Brain microvascular endothelial cell (primary cell): ENCODE data around the gene VWA5B1.

Experiments used
- DNase-seq: peaks from one replicate; pipeline ENCODE4 v3.0.0-alpha.2; 2020
- H3K27ac ChIP-seq: fragments of 250-450 bp; sonication (Bioruptor Pico); 2 replicates; pipeline ENCODE4 v1.5.1; 2020; ENCODE audit warnings: mild to moderate bottlenecking, moderate library complexity
- H3K27me3 ChIP-seq: fragments of 250-450 bp; sonication (Bioruptor Pico); replicated peaks from 2 replicates; pipeline ENCODE4 v1.5.1; 2020; ENCODE audit warnings: mild to moderate bottlenecking
- H3K36me3 ChIP-seq: fragments of 250-450 bp; sonication (Bioruptor Pico); replicated peaks from 2 replicates; pipeline ENCODE4 v1.5.1; 2020; ENCODE audit warnings: mild to moderate bottlenecking
- H3K4me3 ChIP-seq: 2 replicates; pipeline ENCODE4 v1.5.1; 2011; ENCODE audit warnings: low read depth, mild to moderate bottlenecking, control low read depth, low read length, moderate library complexity
- CTCF ChIP-seq: IDR thresholded peaks from 2 replicates; pipeline ENCODE4 v1.5.1; 2011; ENCODE audit warnings: low read depth, mild to moderate bottlenecking, moderate library complexity, low read length, control low read depth, inconsistent platforms; ENCODE audit errors: missing control alignments
- in situ Hi-C: cut with HindIII; loops from 2 replicates; pipeline ENCODE4 v1.10.0; 2017; ENCODE audit warnings: low sequenced_read_pairs, low pct_ligation_motif_present

VWA5B1 gene

DNA sequence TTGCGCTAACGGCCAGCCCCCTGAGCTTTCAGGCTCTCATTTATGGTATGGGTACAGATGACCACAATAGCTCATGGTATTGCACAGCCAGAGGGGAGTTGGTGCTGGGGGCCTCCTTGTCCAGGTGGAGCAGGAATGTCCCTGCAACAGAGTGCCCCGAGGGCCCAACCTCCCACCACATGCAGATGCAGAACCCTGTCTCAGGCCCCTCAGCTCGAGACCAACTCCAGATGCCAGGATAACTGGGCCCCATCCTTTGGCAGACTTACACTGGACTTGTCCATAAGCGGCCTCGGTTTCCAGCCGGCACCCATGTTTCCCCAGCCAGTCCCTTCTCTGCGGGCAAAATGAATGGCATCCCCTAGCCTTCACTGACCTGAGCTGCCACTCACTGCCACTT is 67.1 kb downstream of the VWA5B1 start:
- no peak for DNase-seq
- Histone ChIP-seq H3K27me3 (peaks cover 8% of the 10 kb centered on the region), H3K4me3 (no peak overlapping the region), H3K27ac (no peak overlapping the region), H3K36me3 (no peaks in the 10 kb centered on the region)
- in situ Hi-C loops: no loop called here
- no peak for TF ChIP-seq CTCF

DNA sequence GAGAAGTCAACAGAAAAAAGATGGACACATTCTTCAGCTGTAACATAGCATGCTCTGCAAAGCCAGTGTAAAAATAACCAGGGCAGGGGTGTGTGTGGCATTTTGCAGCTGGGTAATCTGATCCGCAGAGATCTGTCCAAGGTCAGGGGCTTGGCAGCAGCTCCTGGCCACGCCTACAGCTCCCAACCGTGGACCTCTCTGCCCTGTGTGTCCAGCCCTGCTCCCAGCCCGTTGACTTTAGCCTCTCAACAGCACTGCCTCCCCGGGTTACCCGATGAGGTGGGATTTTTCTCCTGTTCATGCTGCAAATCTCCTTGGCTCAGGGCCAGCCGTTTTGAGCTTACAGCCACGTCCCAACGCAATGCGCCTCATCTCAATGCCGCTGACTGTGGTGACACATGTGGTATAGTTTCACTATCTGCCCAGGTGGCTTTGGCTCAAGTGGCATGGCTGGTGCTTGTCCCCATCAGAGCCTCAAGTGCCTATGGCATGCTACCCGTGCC is 68.1 kb downstream of the VWA5B1 start:
- H3K36me3 ChIP-seq: no peaks in the 10 kb centered on the region
- DNase-seq: no peak
- no peak for TF ChIP-seq CTCF
- in situ Hi-C loops: no loop called here
- H3K27me3 ChIP-seq: peaks cover 8% of the 10 kb centered on the region
- no peak overlapping the region for H3K27ac ChIP-seq
- H3K4me3 ChIP-seq: no peak overlapping the region

DNA sequence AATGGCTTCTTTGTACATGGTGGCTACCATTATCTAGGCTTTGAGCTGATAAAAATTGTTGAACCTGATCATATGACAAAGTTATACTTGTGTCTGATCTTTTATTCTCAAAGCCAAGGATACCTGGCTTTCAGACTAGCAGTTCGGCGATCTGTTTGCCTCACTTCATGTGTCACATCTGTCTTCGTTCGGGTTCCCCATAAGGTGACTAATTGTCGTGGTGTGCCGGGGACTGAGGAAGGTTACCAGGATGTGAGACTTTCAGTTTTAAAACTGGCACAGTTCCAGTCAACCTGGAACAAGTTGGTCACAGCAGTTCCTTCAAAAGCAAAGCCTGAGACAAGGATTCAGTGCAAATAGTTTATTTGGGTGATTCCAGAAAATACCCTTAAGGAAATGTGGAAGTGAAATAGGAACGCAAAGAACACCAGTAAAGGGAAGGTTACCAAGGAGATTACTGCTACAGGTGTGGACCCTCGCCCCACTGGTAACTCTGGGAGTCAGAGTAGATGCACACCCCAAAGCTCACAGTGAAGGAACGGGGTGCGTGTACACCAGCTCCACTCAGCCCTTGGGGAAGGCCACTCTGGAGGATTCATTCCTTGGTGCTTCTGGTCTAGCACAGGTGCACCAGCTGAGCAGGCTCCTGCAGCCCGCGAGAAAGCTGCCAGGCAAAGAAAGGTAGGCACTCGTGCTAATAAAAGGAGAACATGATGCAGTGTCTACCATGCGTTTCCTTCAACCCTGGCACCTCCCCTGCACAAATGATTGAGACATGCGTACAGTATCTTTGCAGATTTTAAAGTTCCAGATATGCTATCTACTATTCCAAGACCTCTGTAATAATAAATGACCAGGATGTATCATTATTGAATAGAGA is 69.0 kb downstream of the VWA5B1 start:
- no peak for TF ChIP-seq CTCF
- H3K4me3 ChIP-seq: no peak overlapping the region
- no peak overlapping the region for H3K27ac ChIP-seq
- in situ Hi-C loops: no loop called here
- H3K36me3 ChIP-seq: no peaks in the 10 kb centered on the region
- peaks cover 14% of the 10 kb centered on the region for H3K27me3 ChIP-seq
- no peak for DNase-seq

DNA sequence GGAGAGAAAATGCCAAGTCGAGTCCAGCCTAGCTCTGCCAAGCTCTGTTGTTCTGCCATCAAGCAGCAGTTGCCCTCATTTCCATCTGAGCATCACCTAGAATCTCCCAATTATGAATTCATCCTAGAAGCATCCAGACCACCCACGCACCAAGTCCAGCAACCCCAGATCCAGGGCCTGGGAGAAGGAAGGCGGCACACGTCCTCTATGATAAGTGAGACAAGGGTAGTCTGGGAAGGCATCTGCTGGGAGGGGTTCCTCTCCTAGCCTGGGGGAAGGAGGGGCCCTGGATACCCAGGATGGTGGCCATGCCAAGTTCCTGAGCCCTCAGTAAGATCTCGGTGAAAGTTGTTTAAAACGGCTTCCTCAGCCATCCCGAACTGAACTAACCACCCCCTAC is 70.7 kb downstream of the VWA5B1 start:
- Histone ChIP-seq H3K36me3 (no peaks in the 10 kb centered on the region), H3K27me3 (peaks cover 31% of the 10 kb centered on the region), H3K4me3 (no peak overlapping the region), H3K27ac (no peak overlapping the region)
- in situ Hi-C loops: no loop called here
- DNase-seq: no peak
- TF ChIP-seq CTCF: no peak

DNA sequence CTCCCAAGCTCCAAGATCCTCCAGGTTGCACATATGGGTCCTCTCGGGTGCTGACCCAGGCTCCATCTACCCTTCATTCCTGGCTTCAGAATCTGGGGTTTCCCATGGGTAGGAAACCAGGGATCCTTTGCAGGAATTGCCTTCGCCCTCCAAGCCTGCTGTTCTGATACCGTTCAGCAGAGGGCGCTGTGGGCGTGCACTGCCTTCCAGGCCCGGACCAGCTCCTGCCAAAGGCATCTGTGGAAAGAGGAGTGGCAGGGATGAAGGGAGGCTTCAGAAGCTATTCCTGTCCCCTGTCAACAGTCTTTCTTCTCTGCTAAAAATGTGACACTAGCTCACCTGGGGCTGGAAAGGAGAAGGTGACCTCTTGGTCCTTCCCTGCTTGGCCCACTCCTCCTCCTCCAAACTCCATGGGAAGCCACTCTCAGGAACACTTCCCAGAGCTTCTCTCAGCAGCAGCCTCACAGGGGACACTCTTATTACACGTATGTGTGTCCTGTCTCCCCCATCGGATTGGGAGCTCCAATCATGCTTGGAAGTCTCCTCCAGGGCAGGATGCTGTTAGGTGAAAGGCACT is 71.2 kb downstream of the VWA5B1 start:
- in situ Hi-C loops: no loop called here
- no peaks in the 10 kb centered on the region for H3K36me3 ChIP-seq
- H3K27ac ChIP-seq: no peak overlapping the region
- H3K4me3 ChIP-seq: no peak overlapping the region
- peak; percentile 37 for DNase-seq
- peak; percentile 95 for TF ChIP-seq CTCF
- H3K27me3 ChIP-seq: peaks cover 36% of the 10 kb centered on the region

DNA sequence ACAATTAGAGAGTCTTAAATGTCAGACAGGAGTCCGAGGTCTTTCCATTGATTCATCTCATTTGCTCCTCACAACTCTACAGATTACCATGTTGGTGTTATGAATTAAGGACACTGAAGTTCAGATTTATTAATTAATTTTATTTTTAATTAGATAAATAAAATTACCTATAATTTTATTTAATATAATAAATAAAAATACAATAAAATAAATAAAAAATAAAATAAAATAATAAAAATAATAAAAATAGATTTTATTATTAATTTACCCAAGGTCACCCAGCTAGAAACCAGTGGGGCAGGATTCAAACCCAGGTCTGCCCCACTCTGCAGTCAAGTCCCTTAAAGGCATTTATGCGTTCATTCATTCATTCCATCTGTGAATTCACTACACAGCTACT is 72.2 kb downstream of the VWA5B1 start:
- Histone ChIP-seq H3K36me3 (no peaks in the 10 kb centered on the region), H3K27me3 (peaks cover 46% of the 10 kb centered on the region), H3K27ac (no peak overlapping the region), H3K4me3 (no peak overlapping the region)
- in situ Hi-C loops: no loop called here
- no peak for TF ChIP-seq CTCF
- no peak for DNase-seq
